Uterus (tissue), 4 donors: ENCODE results near the gene ANKRD44. TPM values are rescaled to one million over a fixed set of nuclear protein-coding genes. Genes with fewer than 3 reads are reported as not detected.

Experiments used
- DNase-seq, 2 donors: peaks; one replicate each; pipeline ENCODE4 v3.0.0-alpha.2; 2019 to 2020
- H3K27ac ChIP-seq, 2 donors: fragments of 200-600 bp; sonication (generic); 1 replicate in 1 of 2; 2 replicates in 1 of 2; pipeline ENCODE4 v1.5.1; 2016 to 2018
- H3K27me3 ChIP-seq, 2 donors: fragments of 200-600 bp; sonication (generic); one replicate each; pipeline ENCODE4 v1.5.1; 2018 to 2019; ENCODE audit warnings: control low read depth in 1 of 2
- H3K36me3 ChIP-seq, 2 donors: fragments of 200-600 bp; sonication (generic); one replicate each; pipeline ENCODE4 v1.5.1; 2019; ENCODE audit warnings: control low read depth in 1 of 2
- H3K4me1 ChIP-seq, 2 donors: fragments of 200-600 bp; sonication (generic); one replicate each; pipeline ENCODE4 v1.5.1; 2018 to 2019; ENCODE audit warnings: control low read depth in 1 of 2
- H3K4me3 ChIP-seq, 2 donors: fragments of 200-600 bp; sonication (generic); 1 replicate in 1 of 2; 2 replicates in 1 of 2; pipeline ENCODE4 v1.5.1; 2018 to 2019; ENCODE audit warnings: mild to moderate bottlenecking in 1 of 2
- H3K9me3 ChIP-seq, 2 donors: fragments of 200-600 bp; sonication (generic); one replicate each; pipeline ENCODE4 v1.5.1; 2019; ENCODE audit warnings: control low read depth in 1 of 2
- POLR2A ChIP-seq, 2 donors: fragments of 450-650 bp; IDR thresholded peaks; one replicate each; pipeline ENCODE4 v1.6.1; 2016; ENCODE audit warnings: antibody characterized with exemption in 2 of 2, mild to moderate bottlenecking in 1 of 2, moderate library complexity in 1 of 2
- intact Hi-C: fragments of 100-400 bp; cut with DNase I; formaldehyde crosslinking; loops from one replicate; pipeline ENCODE4 v1.15.1; 2023; ENCODE audit warnings: low total_unique reads
- total RNA-seq, 4 donors: library from RNA; depleted of rRNA in 3 of 4; stranded (reverse); fragments of >200 nt in 3 of 4; gene quantifications; one replicate each; pipeline versions ENCODE4 v1.1.0 to v1.2.4, GENCODE V29; 2014 to 2023
- TF ChIP-seq, protein P1 (sequence below), 4 experiments: fragments of 200-600 bp in 2 of 4; fragments of 450-650 bp in 2 of 4; sonication (generic) in 2 of 4; IDR thresholded peaks; one replicate each; pipeline ENCODE4 v1.5.1; 2016 to 2019; ENCODE audit warnings: antibody characterized with exemption in 4 of 4, mild to moderate bottlenecking in 2 of 4, moderate library complexity in 1 of 4
- donor health status: DM: yes; HTN: yes; CAD: no.

The ANKRD44 gene
- total RNA-seq, 4 donors from 2014 or later: 14.4 to 71.5 (median 23.2) TPM

DNA sequence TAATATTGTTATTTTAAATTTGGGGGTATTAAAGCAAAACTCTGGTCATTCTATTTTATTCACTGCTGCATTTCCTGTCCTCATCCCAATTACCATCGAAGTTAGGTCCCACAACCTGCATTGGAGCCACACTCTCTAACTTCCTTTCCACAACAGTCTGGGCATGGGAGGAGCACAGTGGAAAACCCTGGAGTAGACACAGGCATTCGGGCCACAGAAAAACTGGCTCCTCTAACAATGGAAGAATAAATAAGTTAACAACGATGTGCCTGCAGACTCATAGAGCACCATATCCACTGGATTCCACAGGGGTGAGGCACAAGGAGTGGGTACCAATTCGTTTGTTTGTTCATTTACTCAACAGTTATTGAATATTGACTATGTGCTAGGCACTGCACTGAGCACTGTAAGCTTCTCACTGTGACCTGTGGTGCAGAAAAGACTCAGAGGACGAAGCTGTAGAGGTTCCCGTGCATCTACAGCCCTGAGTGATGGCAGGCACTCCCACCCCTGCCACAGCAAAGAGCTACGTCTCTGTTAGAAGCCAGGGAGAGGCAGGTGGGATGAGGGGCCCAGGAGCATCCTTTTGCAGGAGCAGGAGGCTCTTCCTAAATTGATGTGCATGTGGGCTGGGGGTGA is 229.9 kb downstream of the ANKRD44 start:
- TF ChIP-seq POLR2A (IDR thresholded peaks at IDR 0.05): no peak
- TF ChIP-seq, protein P1, sequence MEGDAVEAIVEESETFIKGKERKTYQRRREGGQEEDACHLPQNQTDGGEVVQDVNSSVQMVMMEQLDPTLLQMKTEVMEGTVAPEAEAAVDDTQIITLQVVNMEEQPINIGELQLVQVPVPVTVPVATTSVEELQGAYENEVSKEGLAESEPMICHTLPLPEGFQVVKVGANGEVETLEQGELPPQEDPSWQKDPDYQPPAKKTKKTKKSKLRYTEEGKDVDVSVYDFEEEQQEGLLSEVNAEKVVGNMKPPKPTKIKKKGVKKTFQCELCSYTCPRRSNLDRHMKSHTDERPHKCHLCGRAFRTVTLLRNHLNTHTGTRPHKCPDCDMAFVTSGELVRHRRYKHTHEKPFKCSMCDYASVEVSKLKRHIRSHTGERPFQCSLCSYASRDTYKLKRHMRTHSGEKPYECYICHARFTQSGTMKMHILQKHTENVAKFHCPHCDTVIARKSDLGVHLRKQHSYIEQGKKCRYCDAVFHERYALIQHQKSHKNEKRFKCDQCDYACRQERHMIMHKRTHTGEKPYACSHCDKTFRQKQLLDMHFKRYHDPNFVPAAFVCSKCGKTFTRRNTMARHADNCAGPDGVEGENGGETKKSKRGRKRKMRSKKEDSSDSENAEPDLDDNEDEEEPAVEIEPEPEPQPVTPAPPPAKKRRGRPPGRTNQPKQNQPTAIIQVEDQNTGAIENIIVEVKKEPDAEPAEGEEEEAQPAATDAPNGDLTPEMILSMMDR (IDR thresholded peaks at IDR 0.05): no peak
- DNase-seq: no peak

DNA sequence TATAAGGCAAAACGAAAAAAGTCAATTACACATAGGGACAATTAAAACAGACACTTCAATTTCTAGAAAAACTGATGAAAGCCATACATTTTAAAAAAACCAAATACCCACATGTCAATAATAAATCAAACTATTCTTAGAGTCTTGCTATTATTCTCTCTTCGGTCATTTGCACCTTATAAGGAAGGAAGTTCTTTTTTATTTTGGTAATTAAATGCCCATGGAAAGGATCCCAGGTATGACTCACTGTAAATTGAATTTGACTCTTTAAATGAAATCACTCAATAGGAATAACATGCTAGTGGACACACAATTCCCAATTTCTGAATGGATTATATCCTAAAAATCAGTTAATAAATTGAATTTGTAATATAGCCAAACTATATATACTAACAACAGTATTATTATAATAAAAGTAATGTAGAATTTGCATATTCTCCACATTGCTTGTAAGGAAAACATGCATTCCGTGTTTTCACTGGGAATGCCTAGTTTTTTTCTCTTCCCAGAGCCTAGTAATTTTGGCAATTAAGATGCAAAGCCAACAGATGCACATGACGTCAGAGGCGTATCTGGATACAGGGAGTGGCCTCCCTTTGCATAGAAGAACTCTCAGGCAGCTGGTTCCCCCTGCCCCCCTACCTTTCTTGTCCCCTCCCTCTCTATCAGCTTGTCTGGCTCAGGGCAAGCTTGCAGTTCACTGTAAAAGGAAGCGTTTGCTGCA is 230.6 kb downstream of the ANKRD44 start:
- no peaks in the 10 kb centered on the region for H3K27me3 ChIP-seq
- intact Hi-C loops: no loop called here
- peak; percentile 39 to 61 for DNase-seq
- no peak overlapping the region for H3K4me3 ChIP-seq
- TF ChIP-seq, protein P1 (IDR thresholded peaks at IDR 0.05): no peak
- TF ChIP-seq POLR2A (IDR thresholded peaks at IDR 0.05): no peak
- H3K4me1 ChIP-seq: peaks cover 0 to 15% of the 10 kb centered on the region in 2 donors
- no peaks in the 10 kb centered on the region for H3K36me3 ChIP-seq
- H3K9me3 ChIP-seq: no peaks in the 10 kb centered on the region
- H3K27ac ChIP-seq: peak overlapping the region; percentile 75 to 78

More for the DNA sequence above, 229.9 kb downstream of the ANKRD44 start:
- intact Hi-C loops: no loop called here
- H3K27me3 ChIP-seq: no peaks in the 10 kb centered on the region
- H3K36me3 ChIP-seq: no peaks in the 10 kb centered on the region
- H3K27ac ChIP-seq: peak overlapping the region; percentile 75 to 78
- peaks cover 0 to 15% of the 10 kb centered on the region in 2 donors for H3K4me1 ChIP-seq
- H3K9me3 ChIP-seq: no peaks in the 10 kb centered on the region
- H3K4me3 ChIP-seq: no peak overlapping the region

DNA sequence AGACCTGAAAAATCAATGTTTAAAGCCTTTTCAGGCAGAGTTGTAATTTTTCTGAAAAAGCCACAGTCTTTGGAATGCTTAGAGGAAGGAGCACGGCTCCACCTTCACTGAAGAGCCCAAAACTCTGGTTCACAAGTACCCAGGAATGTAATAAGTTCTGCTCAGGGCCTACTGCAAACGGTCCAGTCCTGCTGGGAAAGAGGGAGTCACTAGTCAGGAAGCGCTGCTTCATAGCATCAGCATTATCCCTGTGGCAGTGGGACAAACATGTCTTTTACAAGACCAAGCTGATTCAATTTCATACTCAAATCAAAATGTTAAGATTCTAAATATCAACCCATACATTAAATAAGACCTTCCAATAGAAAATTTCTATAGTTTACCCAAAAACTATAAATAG is 231.2 kb downstream of the ANKRD44 start:
- Histone ChIP-seq H3K4me3 (no peak overlapping the region), H3K27me3 (no peaks in the 10 kb centered on the region), H3K36me3 (no peaks in the 10 kb centered on the region), H3K27ac (peak overlapping the region; percentile 75 to 78), H3K4me1 (peaks cover 0 to 15% of the 10 kb centered on the region in 2 donors), H3K9me3 (no peaks in the 10 kb centered on the region)
- TF ChIP-seq POLR2A (IDR thresholded peaks at IDR 0.05): no peak
- TF ChIP-seq, protein P1 (IDR thresholded peaks at IDR 0.05): no peak
- DNase-seq: peak in 1 of 2 donors; percentile 54
- intact Hi-C loops: no loop called here

DNA sequence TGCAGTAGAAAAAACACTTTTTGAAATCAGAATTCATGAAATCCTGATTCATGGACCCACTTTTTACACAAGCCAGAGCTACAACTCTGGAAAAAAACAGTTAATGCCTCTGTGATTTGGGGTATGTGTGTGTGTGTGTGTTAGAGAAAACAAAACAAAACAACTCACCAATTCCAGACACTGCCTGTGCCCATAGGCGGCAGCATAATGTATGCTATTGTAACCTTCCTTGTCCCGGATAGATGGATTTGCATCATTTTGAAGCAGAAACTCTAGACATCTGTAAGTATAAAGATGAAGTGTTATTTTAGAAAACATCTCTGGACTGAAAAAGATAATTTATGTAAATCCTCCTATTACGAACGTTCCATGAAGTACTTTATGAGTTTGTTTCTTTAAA is 232.0 kb downstream of the ANKRD44 start:
- H3K36me3 ChIP-seq: no peaks in the 10 kb centered on the region
- peaks cover 0 to 15% of the 10 kb centered on the region in 2 donors for H3K4me1 ChIP-seq
- intact Hi-C loops: no loop called here
- H3K27ac ChIP-seq: peak overlapping the region; percentile 75 to 78
- H3K9me3 ChIP-seq: no peaks in the 10 kb centered on the region
- DNase-seq: no peak
- no peak for TF ChIP-seq POLR2A (IDR thresholded peaks at IDR 0.05)
- TF ChIP-seq, protein P1 (IDR thresholded peaks at IDR 0.05): no peak
- H3K27me3 ChIP-seq: no peaks in the 10 kb centered on the region
- no peak overlapping the region for H3K4me3 ChIP-seq

DNA sequence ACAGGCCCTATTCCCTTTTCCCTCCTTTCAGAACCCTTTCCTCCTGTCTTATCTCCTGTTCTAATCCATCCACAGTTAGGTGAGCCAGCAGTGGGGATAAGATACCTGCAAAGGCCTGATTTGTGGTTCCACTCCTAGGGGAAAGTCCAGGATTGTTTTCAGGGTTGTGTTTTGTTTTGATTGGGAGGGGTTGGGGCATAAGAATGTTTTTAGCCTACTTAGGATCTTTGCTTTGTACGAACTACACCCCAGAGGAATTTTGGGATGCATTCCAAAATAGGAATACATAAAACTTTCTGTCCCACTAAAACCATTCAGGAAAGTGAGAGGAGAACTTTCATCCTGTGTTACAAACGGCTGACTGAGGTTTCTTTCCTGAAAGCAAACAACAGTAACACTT is 233.2 kb downstream of the ANKRD44 start:
- H3K27ac ChIP-seq: peak overlapping the region; percentile 41 to 75
- intact Hi-C loops: no loop called here
- TF ChIP-seq POLR2A (IDR thresholded peaks at IDR 0.05): no peak
- TF ChIP-seq, protein P1 (IDR thresholded peaks at IDR 0.05): no peak
- no peaks in the 10 kb centered on the region for H3K27me3 ChIP-seq
- no peak overlapping the region for H3K4me3 ChIP-seq
- H3K36me3 ChIP-seq: no peaks in the 10 kb centered on the region
- peaks cover 0 to 15% of the 10 kb centered on the region in 2 donors for H3K4me1 ChIP-seq
- H3K9me3 ChIP-seq: no peaks in the 10 kb centered on the region
- no peak for DNase-seq
